Mammary epithelial cell (primary cell): ENCODE measurements around the gene CSNK1A1.

ENCODE experiments used
- EZH2 ChIP-seq: IDR thresholded peaks from 2 replicates; pipeline ENCODE4 v1.6.1; 2012; ENCODE audit warnings: low read length, inconsistent platforms, borderline replicate concordance
- TF ChIP-seq, protein P1 (sequence below), 2 donors: IDR thresholded peaks in 1 of 2; conservative IDR thresholded peaks in 1 of 2; 2 replicates each; pipeline ENCODE4 v1.5.1; 2011 to 2012; ENCODE audit warnings: inconsistent platforms in 2 of 2, low read length in 2 of 2, mild to moderate bottlenecking in 2 of 2, control low read depth in 1 of 2, low read depth in 1 of 2; ENCODE audit not compliant: insufficient read depth in 1 of 2; ENCODE audit errors: extremely low read depth in 1 of 2

DNA sequence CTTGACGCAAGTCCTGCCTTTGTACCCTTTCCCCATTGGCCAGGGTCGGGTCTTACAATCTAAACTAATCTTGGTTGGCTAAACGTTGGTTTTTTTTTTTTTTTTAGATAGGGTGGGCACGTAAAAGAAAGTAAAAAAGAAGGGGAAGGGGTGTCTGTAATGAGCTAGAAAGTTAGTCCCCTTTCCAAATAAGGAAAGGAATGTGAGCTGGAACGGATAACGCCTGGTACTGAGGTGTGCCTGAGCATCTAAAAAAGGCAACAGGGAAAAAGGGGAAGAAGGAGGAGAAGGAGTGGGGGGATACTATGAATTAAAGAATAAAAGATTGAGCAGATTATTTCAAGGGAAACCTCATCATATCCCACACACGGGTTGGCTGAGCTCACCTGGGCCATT lies 105.9 kb downstream of the CSNK1A1 start:
- TF ChIP-seq, protein P1, sequence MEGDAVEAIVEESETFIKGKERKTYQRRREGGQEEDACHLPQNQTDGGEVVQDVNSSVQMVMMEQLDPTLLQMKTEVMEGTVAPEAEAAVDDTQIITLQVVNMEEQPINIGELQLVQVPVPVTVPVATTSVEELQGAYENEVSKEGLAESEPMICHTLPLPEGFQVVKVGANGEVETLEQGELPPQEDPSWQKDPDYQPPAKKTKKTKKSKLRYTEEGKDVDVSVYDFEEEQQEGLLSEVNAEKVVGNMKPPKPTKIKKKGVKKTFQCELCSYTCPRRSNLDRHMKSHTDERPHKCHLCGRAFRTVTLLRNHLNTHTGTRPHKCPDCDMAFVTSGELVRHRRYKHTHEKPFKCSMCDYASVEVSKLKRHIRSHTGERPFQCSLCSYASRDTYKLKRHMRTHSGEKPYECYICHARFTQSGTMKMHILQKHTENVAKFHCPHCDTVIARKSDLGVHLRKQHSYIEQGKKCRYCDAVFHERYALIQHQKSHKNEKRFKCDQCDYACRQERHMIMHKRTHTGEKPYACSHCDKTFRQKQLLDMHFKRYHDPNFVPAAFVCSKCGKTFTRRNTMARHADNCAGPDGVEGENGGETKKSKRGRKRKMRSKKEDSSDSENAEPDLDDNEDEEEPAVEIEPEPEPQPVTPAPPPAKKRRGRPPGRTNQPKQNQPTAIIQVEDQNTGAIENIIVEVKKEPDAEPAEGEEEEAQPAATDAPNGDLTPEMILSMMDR (conservative IDR thresholded peaks at IDR 0.05 in 1 of 2, IDR thresholded peaks at IDR 0.05 in 1 of 2; ENCODE audit: extremely low read depth in 1 of 2, insufficient read depth in 1 of 2, low read depth in 1 of 2, low read length in 2 of 2) = no peak
- no peak for TF ChIP-seq EZH2
